KMS-11 (cell line): ENCODE results near the gene DCAF10.
"Not testable (repeated sequence)": the region's sequence is repeated elsewhere in the genome, so short reads cannot be mapped to it uniquely, and the experiment has no call there.

Experiments
- H2AFZ ChIP-seq: fragments of 200-600 bp; sonication (generic); 2 replicates; pipeline ENCODE4 v1.6.1; 2016; ENCODE audit warnings: antibody characterized with exemption, mixed run types, low read depth
- H3K27ac ChIP-seq: fragments of 200-600 bp; sonication (generic); 2 replicates; pipeline ENCODE4 v1.6.1; 2016; ENCODE audit warnings: mild to moderate bottlenecking, mixed run types
- H3K27me3 ChIP-seq: fragments of 200-600 bp; sonication (generic); 2 replicates; pipeline ENCODE4 v1.6.1; 2017; ENCODE audit warnings: mild to moderate bottlenecking, low read depth, mixed run types, moderate library complexity; ENCODE audit not compliant: insufficient read depth
- H3K36me3 ChIP-seq: fragments of 200-600 bp; sonication (generic); 2 replicates; pipeline ENCODE4 v1.6.1; 2017; ENCODE audit warnings: mild to moderate bottlenecking, mixed run types; ENCODE audit not compliant: insufficient read depth
- H3K4me1 ChIP-seq: fragments of 200-600 bp; sonication (generic); 2 replicates; pipeline ENCODE4 v1.6.1; 2016; ENCODE audit warnings: mild to moderate bottlenecking, low read depth, mixed run types; ENCODE audit not compliant: poor library complexity, severe bottlenecking
- H3K4me2 ChIP-seq: fragments of 200-600 bp; sonication (generic); 2 replicates; pipeline ENCODE4 v1.7.0; 2016; ENCODE audit warnings: mild to moderate bottlenecking, mixed run types
- H3K4me3 ChIP-seq: fragments of 200-600 bp; sonication (generic); IDR thresholded peaks from 2 replicates; pipeline ENCODE4 v1.6.1; 2017; ENCODE audit warnings: low read depth, low read length, mixed read lengths; ENCODE audit not compliant: insufficient read depth
- H3K79me2 ChIP-seq: fragments of 200-600 bp; sonication (generic); 2 replicates; pipeline ENCODE4 v1.6.1; 2016; ENCODE audit warnings: low read depth, mixed run types; ENCODE audit not compliant: insufficient read depth
- H3K9ac ChIP-seq: fragments of 200-600 bp; sonication (generic); 2 replicates; pipeline ENCODE4 v1.6.1; 2016; ENCODE audit warnings: mild to moderate bottlenecking, mixed run types
- H4K20me1 ChIP-seq: fragments of 200-600 bp; sonication (generic); 2 replicates; pipeline ENCODE4 v1.6.1; 2016; ENCODE audit warnings: mild to moderate bottlenecking, mixed run types; ENCODE audit not compliant: insufficient read depth
- TF ChIP-seq, protein P1 (sequence below): fragments of 200-600 bp; sonication (generic); conservative IDR thresholded peaks from 2 replicates; pipeline ENCODE4 v1.6.1; 2017; ENCODE audit warnings: low read depth, mild to moderate bottlenecking, antibody characterized with exemption, low read length, moderate library complexity, mixed read lengths

The DCAF10 gene

DNA sequence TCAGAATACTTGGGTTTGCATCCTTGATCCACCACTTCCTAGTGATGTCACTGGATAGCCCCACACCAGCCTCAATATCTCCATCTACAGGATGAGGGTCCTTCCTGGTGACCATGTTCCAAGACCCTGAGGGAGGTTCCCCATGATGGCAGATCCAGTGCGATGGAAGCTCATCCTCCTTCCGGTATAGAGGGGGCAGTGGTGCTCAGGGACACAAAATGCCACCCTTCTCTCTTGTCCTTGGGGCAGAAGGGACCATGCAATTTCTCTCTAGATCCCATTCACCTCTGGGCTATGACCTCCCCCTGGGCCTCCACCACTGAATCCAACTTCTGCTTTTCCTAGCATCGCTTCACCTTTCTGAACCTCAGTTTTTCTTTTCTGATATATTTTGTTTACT is 108.7 kb downstream of the DCAF10 start:
- no peak overlapping the region for H3K4me3 ChIP-seq
- H3K4me2 ChIP-seq = no peak overlapping the region
- H3K9ac ChIP-seq = no peak overlapping the region
- H3K4me1 ChIP-seq = no peaks in the 10 kb centered on the region
- no peaks in the 10 kb centered on the region for H4K20me1 ChIP-seq
- no peaks in the 10 kb centered on the region for H3K79me2 ChIP-seq
- no peaks in the 10 kb centered on the region for H3K27me3 ChIP-seq
- no peak overlapping the region for H3K27ac ChIP-seq
- H2AFZ ChIP-seq = no peak overlapping the region
- TF ChIP-seq, protein P1, sequence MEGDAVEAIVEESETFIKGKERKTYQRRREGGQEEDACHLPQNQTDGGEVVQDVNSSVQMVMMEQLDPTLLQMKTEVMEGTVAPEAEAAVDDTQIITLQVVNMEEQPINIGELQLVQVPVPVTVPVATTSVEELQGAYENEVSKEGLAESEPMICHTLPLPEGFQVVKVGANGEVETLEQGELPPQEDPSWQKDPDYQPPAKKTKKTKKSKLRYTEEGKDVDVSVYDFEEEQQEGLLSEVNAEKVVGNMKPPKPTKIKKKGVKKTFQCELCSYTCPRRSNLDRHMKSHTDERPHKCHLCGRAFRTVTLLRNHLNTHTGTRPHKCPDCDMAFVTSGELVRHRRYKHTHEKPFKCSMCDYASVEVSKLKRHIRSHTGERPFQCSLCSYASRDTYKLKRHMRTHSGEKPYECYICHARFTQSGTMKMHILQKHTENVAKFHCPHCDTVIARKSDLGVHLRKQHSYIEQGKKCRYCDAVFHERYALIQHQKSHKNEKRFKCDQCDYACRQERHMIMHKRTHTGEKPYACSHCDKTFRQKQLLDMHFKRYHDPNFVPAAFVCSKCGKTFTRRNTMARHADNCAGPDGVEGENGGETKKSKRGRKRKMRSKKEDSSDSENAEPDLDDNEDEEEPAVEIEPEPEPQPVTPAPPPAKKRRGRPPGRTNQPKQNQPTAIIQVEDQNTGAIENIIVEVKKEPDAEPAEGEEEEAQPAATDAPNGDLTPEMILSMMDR = no peak
- H3K36me3 ChIP-seq = no peaks in the 10 kb centered on the region

DNA sequence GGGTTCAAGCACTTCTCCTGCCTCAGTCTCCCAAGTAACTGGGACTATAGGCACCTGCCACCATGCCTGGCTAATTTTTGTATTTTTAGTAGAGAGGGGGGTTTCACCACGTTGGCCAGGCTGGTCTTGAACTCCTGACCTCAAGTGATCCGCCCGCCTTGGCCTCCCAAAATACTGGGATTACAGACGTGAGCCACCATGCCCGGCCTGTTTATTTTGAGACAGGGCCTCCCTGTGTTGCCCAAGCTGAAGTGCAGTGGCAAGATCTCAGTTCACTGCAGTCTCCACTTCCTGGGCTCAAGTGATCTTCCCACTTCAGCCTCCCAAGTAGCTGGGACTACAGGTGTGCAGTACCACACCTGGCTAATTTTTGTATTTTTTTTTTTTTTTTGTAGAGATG is 109.2 kb downstream of the DCAF10 start:
- H3K79me2 ChIP-seq, H3K4me3 ChIP-seq, H3K27ac ChIP-seq, H3K9ac ChIP-seq, H4K20me1 ChIP-seq, H3K36me3 ChIP-seq, H2AFZ ChIP-seq, H3K27me3 ChIP-seq, H3K4me2 ChIP-seq, H3K4me1 ChIP-seq: not testable (repeated sequence)

DNA sequence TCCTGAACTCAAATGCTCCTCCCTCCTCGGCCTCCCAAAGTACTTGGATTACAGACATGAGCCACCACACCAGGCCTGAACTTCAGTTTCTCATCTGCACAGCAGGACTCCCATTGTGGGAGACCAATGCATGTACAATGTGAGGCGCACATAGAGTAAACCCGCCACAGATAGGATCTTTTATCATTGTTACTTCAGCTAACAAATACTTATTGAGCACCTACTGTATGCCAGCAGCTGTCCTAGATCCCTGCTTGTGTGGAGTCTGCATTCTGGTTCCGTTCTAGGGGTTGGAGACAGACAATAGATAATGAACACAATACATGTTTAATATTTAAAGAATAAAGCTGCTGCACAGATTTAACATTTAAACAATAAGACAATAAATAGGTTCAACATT is 109.7 kb downstream of the DCAF10 start:
- Histone ChIP-seq H3K4me2 (no peak overlapping the region), H3K27me3 (no peaks in the 10 kb centered on the region), H3K4me3 (no peak overlapping the region), H2AFZ (no peak overlapping the region), H3K79me2 (no peaks in the 10 kb centered on the region), H3K9ac (no peak overlapping the region), H4K20me1 (no peaks in the 10 kb centered on the region), H3K36me3 (no peaks in the 10 kb centered on the region), H3K4me1 (no peaks in the 10 kb centered on the region), H3K27ac (no peak overlapping the region)
- TF ChIP-seq, protein P1 = no peak

DNA sequence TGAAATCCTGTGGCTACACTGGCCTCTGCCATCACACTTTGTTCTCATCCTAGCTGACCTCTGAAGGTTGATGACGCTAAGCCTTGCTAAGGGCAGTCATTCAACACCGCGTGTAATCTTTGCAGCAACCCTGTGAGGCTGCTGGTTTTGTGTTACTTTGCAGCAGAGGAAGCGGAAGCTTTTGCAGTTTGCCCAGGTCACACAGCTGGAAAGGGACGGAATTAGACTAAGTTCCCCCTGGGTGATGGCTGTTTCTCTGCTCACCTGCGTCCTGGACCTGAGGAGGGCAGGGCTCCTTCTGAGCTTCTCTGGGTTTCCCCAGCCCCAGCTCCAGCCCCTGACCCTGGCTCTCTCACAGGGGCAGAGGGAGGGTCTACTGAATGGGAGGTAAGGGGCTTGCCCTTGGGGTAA is 110.7 kb downstream of the DCAF10 start:
- no peak overlapping the region for H3K9ac ChIP-seq
- H3K4me1 ChIP-seq = no peaks in the 10 kb centered on the region
- no peaks in the 10 kb centered on the region for H3K79me2 ChIP-seq
- no peak overlapping the region for H3K4me2 ChIP-seq
- H3K4me3 ChIP-seq = no peak overlapping the region
- no peaks in the 10 kb centered on the region for H3K27me3 ChIP-seq
- H4K20me1 ChIP-seq = no peaks in the 10 kb centered on the region
- TF ChIP-seq, protein P1 = no peak
- no peak overlapping the region for H3K27ac ChIP-seq
- no peak overlapping the region for H2AFZ ChIP-seq
- H3K36me3 ChIP-seq = no peaks in the 10 kb centered on the region

DNA sequence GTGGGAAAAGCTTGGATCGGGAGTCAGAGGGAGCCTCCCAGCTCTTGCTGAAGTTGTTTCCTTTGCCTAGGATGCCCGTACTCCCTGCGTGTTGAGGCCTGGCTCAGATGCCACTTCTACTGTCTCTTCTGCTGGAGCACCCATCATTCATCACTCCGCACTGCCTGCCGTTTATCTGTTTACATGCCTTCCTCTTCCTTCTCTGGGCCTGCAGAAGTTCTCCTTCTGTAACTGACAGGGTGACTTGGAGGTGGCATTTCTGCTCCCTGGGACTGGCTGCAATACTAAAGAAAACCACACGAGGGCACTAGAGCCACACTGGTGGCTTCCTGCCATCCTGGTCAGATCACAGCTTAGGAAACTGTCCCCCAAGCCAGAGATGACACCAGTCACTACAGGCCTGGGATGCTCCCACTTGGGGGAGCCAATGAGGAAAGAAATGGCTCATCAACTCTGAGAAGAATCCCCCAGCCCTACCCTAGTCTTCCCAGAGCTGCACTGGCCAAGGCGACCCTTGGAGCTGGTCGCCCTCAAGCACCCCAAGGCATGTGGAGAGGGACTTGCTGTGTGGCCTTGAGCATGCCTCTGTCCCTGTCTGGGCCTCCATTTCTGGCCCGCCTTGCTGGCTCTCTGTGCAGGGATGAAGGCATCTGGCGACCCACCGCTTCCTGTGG is 113.0 kb downstream of the DCAF10 start:
- Histone ChIP-seq H3K4me3 (no peak overlapping the region), H3K4me1 (no peaks in the 10 kb centered on the region), H3K9ac (no peak overlapping the region), H2AFZ (no peak overlapping the region), H3K36me3 (no peaks in the 10 kb centered on the region), H3K79me2 (no peaks in the 10 kb centered on the region), H3K27ac (no peak overlapping the region), H4K20me1 (no peaks in the 10 kb centered on the region), H3K27me3 (no peaks in the 10 kb centered on the region), H3K4me2 (no peak overlapping the region)
- TF ChIP-seq, protein P1 = peak; percentile 95
